GM12872 (cell line): ENCODE results near the gene EIF3B.

Experiments
- TF ChIP-seq, protein P1 (sequence below): IDR thresholded peaks from 3 replicates; pipeline ENCODE4 v1.5.1; 2011; ENCODE audit warnings: low read depth, mild to moderate bottlenecking, low read length, moderate library complexity; ENCODE audit not compliant: insufficient read depth

Gene EIF3B

DNA sequence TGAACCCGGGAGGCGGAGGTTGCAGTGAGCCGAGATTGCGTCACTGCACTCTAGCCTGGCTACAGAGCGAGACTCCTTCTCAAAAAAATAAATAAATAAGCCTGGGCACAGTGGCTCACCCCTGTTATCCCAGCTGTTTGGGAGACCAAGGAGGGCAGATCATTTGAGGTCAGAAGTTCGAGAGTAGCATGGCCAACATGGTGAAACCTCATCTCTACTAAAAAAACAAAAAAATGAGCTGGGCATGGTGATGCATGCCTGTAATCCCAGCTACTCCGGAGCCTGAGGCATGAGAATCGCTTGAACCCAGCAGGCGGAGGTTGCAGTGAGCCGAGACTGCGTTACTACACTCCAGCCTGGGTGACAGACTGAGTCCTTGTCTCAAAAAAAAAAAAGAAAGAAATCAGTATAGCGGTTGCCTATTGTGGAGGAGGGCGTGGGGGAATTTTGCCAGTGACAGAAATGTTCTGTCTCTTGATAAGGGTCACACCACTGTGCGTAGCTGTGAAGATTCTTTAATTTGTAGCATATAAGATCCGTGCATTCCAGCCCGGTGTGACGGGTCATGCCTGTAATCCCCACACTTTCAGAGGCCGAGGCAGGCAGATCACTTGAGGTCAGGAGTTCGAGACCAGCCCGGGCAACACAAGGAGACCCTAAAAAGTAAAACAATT lies 17.9 kb upstream of the EIF3B start:
- TF ChIP-seq, protein P1, sequence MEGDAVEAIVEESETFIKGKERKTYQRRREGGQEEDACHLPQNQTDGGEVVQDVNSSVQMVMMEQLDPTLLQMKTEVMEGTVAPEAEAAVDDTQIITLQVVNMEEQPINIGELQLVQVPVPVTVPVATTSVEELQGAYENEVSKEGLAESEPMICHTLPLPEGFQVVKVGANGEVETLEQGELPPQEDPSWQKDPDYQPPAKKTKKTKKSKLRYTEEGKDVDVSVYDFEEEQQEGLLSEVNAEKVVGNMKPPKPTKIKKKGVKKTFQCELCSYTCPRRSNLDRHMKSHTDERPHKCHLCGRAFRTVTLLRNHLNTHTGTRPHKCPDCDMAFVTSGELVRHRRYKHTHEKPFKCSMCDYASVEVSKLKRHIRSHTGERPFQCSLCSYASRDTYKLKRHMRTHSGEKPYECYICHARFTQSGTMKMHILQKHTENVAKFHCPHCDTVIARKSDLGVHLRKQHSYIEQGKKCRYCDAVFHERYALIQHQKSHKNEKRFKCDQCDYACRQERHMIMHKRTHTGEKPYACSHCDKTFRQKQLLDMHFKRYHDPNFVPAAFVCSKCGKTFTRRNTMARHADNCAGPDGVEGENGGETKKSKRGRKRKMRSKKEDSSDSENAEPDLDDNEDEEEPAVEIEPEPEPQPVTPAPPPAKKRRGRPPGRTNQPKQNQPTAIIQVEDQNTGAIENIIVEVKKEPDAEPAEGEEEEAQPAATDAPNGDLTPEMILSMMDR = no peak

DNA sequence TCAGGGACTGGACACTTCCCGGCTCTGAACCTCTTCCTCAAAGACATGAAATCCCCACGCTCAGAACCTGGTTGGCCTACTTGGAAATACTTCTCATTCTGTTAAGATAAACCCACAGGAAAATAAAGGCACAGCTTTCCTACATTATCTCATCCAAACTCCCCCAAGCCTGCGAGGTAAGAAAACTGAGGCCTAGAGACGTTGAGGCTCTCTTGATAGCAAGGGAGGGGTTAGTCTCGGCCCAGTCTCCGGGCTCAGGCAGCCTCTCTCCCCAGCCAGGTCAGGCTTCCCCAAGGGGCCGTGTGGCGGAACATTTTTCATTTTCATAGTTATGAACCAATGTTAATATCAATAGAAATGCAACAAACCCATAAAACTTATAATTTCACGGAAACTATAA lies 4.6 kb upstream of the EIF3B start:
- TF ChIP-seq, protein P1 = no peak

DNA sequence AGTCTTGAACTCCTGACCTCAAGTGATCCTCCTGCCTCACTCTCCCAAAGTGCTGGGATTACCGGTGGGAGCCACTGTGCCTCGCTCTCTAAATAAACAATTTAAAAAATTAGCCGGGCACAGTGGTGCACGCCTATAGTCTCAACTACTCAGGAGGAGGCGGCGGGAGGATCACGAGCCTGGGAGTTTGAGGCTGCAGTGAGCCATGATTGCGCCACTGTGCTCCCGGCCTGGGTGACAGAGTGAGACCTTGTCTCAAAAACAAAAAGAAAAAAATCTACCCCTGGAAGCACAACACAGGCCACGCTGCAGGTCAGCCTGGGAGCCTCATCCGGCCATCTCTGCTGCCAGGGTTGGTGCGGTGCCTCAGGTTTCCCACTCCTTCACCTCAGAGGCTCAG lies 3.8 kb upstream of the EIF3B start:
- TF ChIP-seq, protein P1 = no peak

DNA sequence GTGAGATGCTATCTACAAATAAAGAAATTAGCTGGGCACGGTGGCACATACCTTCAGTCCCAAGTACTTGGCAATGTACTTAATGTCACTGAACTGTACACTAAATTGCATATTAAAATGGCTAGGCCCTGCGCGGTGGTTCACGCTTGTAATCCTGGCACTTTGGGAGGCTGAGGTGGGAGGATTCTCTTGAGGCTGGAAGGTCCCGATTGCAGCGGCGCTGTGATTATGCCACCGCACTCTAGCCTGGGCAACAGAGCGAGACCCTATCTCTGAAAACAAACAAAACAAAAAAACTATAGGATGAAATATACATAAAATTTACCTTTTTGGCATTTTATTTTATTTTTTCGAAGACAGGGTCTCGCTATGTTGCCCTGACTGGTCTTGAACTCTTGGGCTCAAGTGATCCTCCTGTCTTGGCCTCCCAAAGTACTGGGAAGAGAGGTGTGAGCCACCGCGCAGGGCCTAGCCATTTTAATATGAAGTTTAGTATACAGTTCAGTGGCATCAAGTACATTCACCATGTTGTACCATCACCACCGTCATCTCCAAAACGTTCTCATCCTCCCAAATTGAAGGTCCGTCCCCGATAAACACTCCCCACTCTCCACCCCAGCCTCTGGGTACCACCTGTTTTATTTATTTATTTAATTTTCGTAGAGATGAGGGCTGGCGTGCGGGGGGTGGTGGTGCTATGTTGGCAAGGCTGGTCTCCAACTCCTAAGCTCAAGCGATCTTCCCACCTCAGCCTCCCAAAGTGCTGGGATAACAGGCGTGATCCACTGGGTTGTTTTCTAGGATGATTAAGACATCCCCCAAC lies 1.3 kb upstream of the EIF3B start:
- TF ChIP-seq, protein P1 = no peak

DNA sequence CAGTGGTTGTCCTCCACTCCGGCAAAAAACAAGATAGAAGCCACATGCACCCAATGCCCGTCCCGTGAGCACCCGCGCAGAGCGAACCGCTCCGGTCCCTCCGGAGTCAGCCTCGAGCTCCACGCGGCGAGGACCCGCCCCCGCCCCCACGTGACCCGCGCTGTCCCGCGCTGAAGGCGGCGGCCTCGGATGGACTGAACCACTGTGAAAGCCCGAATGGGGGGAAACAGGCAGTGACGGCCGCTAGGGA lies 766 bp upstream of the EIF3B start:
- TF ChIP-seq, protein P1 = no peak

DNA sequence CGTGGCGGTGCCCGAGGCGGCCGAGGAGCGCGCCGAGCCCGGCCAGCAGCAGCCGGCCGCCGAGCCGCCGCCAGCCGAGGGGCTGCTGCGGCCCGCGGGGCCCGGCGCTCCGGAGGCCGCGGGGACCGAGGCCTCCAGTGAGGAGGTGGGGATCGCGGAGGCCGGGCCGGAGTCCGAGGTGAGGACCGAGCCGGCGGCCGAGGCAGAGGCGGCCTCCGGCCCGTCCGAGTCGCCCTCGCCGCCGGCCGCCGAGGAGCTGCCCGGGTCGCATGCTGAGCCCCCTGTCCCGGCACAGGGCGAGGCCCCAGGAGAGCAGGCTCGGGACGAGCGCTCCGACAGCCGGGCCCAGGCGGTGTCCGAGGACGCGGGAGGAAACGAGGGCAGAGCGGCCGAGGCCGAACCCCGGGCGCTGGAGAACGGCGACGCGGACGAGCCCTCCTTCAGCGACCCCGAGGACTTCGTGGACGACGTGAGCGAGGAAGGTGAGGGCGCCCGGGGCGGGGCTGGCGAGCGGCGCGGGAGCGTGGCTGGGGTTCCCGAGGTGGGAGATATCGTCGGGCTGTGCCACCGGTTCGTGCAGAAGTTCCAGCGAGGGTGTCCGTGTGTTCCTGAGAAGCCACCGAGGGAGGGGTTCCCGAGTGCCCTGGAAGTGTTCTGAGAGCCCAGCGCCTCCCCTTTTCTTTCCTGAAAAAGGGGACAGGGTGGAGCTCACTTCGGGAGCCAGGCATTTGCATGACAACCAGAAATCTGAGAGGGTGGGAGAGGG lies 495 bp downstream of the EIF3B start:
- TF ChIP-seq, protein P1 = no peak

DNA sequence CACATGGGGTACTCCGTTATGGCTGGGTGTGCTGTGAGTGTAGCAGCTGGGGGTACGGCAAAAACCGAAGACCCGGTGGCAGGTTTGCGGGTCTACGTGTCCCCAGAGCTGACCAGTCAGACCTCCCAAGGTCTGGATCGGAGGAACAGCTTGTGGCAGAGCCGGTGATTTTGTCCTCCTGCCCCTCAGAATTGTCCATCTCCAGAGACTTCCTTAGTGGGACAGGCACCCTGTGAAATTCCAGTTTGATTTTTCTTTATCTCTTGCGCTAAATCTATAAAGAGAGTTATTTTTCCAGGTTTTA lies 1.0 kb downstream of the EIF3B start:
- TF ChIP-seq, protein P1 = no peak
